ENCODE data around the gene MTIF3. TPM values are rescaled to one million over a fixed set of nuclear protein-coding genes. Genes with fewer than 3 reads are reported as not detected.
"Not testable (repeated sequence)": the region's sequence is repeated elsewhere in the genome, so short reads cannot be mapped to it uniquely, and the experiment has no call there.

MTIF3 gene
- total RNA-seq, 1 donor from 2014 or later = 140 TPM

DNA sequence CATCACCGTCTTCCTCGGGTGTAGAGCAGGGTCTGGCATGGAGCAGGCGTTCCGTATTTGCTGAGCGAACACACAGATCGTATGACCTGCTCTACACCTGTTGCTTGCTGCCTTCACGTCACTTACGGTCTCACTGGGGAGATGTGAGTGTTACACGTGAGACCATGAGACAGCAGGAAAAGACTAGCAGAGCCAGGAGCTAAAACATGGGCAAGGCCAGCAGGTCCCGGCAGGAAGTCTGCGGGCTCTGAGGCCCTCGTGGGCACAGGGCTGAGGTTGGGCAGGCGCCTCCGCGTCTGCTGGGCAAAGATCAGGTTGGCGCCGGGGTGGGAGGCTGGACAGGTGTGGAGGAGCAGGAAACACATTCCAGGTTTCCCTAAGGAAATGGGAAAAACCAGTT is 45.7 kb downstream of the MTIF3 start:
- Histone ChIP-seq H3K9me3 (replicated peaks) (no peaks in the 10 kb centered on the region), H3K4me3 (no peak overlapping the region), H3K36me3 (no peaks in the 10 kb centered on the region), H3K27me3 (ENCODE audit: low read depth) (peaks cover 4% of the 10 kb centered on the region), H3K27ac (replicated peaks) (no peak overlapping the region), H3K4me1 (peaks cover 15% of the 10 kb centered on the region)
- DNase-seq = no peak
- TF ChIP-seq, protein P1, sequence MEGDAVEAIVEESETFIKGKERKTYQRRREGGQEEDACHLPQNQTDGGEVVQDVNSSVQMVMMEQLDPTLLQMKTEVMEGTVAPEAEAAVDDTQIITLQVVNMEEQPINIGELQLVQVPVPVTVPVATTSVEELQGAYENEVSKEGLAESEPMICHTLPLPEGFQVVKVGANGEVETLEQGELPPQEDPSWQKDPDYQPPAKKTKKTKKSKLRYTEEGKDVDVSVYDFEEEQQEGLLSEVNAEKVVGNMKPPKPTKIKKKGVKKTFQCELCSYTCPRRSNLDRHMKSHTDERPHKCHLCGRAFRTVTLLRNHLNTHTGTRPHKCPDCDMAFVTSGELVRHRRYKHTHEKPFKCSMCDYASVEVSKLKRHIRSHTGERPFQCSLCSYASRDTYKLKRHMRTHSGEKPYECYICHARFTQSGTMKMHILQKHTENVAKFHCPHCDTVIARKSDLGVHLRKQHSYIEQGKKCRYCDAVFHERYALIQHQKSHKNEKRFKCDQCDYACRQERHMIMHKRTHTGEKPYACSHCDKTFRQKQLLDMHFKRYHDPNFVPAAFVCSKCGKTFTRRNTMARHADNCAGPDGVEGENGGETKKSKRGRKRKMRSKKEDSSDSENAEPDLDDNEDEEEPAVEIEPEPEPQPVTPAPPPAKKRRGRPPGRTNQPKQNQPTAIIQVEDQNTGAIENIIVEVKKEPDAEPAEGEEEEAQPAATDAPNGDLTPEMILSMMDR (IDR thresholded peaks at IDR 0.05; ENCODE audit: borderline replicate concordance) = no peak
- intact Hi-C loops (cut with micrococcal nuclease) = no loop called here

- H3K36me3 ChIP-seq = no peaks in the 10 kb centered on the region
- H3K27ac ChIP-seq (replicated peaks) = peak overlapping the region; percentile 59
- H3K9me3 ChIP-seq (replicated peaks) = no peaks in the 10 kb centered on the region
- H3K27me3 ChIP-seq (ENCODE audit: low read depth) = peaks cover 4% of the 10 kb centered on the region
- TF ChIP-seq, protein P1 (IDR thresholded peaks at IDR 0.05; ENCODE audit: borderline replicate concordance) = no peak
- no peak overlapping the region for H3K4me3 ChIP-seq
- no peak for DNase-seq
- H3K4me1 ChIP-seq = peaks cover 15% of the 10 kb centered on the region
- intact Hi-C loops (cut with micrococcal nuclease) = no loop called here
Measured at GRCh38 chr13:27403727-27404385, 46.5 kb downstream of the MTIF3 start.

DNA sequence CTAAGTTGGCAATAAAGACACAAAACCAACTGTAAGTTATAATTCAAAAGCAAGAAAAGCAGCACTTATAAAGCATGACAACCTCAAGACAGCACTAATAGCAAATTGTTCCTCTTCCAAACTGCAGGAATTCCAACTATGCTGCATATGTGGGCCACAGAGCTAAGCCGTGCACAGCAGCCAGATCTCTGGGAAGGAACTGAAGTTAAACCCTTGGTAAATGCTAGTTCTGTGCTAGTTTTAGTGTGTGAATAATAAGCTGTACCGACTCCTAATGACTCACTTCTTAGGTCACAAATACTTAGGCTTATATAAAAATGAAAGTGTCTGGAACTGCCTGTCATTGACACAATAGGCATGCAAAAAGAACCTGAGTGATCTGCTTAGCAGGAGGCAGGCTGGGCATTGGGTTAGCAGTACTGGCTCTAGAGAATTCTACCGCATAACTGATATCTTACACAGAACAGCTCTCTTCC is 47.1 kb downstream of the MTIF3 start:
- Histone ChIP-seq H3K9me3 (replicated peaks) (no peaks in the 10 kb centered on the region), H3K36me3 (no peaks in the 10 kb centered on the region), H3K4me1 (peaks cover 15% of the 10 kb centered on the region), H3K4me3 (no peak overlapping the region), H3K27me3 (ENCODE audit: low read depth) (peaks cover 4% of the 10 kb centered on the region), H3K27ac (replicated peaks) (peak overlapping the region; percentile 59)
- no peak for DNase-seq
- TF ChIP-seq, protein P1 (IDR thresholded peaks at IDR 0.05; ENCODE audit: borderline replicate concordance) = no peak
- intact Hi-C loops (cut with micrococcal nuclease) = no loop called here

- peaks cover 15% of the 10 kb centered on the region for H3K4me1 ChIP-seq
- peak; percentile 30 for DNase-seq
Measured at GRCh38 chr13:27401210-27401609, 49.2 kb downstream of the MTIF3 start.

DNA sequence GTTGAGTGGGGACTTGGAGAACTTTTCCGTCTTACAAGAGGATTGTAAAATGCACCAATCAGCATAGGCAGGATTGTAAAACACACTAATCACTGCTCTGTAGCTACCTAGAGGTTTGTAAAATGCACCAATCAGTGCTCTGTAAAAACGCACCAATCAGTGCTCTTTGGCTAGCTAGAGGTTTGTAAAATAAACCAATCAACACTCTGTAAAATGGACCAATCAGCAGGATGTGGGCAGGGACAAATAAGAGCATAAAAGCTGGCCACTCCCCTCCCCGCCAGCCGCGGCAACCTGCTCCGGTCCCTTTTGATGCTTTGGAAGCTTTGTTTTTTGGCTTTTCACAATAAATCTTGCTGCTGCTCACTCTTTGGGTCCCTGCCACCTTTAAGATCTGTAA is 50.0 kb downstream of the MTIF3 start:
- DNase-seq; H3K36me3 ChIP-seq; H3K9me3 ChIP-seq (replicated peaks); intact Hi-C loops (cut with micrococcal nuclease); H3K4me3 ChIP-seq; H3K27ac ChIP-seq (replicated peaks); H3K27me3 ChIP-seq (ENCODE audit: low read depth): not testable (repeated sequence)
- peaks cover 15% of the 10 kb centered on the region for H3K4me1 ChIP-seq

More at GRCh38 chr13:27401210-27401609, 49.2 kb downstream of the MTIF3 start:
- H3K36me3 ChIP-seq = no peaks in the 10 kb centered on the region
- peaks cover 4% of the 10 kb centered on the region for H3K27me3 ChIP-seq (ENCODE audit: low read depth)
- intact Hi-C loops (cut with micrococcal nuclease) = no loop called here
- H3K4me3 ChIP-seq = no peak overlapping the region
- no peak overlapping the region for H3K27ac ChIP-seq (replicated peaks)
- no peaks in the 10 kb centered on the region for H3K9me3 ChIP-seq (replicated peaks)
- TF ChIP-seq, protein P1 (IDR thresholded peaks at IDR 0.05; ENCODE audit: borderline replicate concordance) = no peak

GRCh38 chr13:27398360-27398759 is 52.0 kb downstream of the MTIF3 start:
- Histone ChIP-seq H3K36me3 (no peaks in the 10 kb centered on the region), H3K4me3 (no peak overlapping the region), H3K27me3 (ENCODE audit: low read depth) (peaks cover 13% of the 10 kb centered on the region), H3K9me3 (replicated peaks) (no peaks in the 10 kb centered on the region), H3K27ac (replicated peaks) (no peak overlapping the region), H3K4me1 (peaks cover 8% of the 10 kb centered on the region)
- intact Hi-C loops (cut with micrococcal nuclease) = no loop called here
- TF ChIP-seq, protein P1 (IDR thresholded peaks at IDR 0.05; ENCODE audit: borderline replicate concordance) = no peak
- DNase-seq = no peak

Measured in left ventricle myocardium inferior (tissue), 1 donor.